NCI-H1105 treated with DMSO at 0.1 percent for 48 hours (cell line): ENCODE results near the gene MARVELD1.
"Not testable (repeated sequence)": the region's sequence is repeated elsewhere in the genome, so short reads cannot be mapped to it uniquely, and the experiment has no call there.

ENCODE experiments used
- DNase-seq: peaks from one replicate; lab custom pipeline; 2025; lab: John Stamatoyannopoulos, UW

MARVELD1 gene

DNA sequence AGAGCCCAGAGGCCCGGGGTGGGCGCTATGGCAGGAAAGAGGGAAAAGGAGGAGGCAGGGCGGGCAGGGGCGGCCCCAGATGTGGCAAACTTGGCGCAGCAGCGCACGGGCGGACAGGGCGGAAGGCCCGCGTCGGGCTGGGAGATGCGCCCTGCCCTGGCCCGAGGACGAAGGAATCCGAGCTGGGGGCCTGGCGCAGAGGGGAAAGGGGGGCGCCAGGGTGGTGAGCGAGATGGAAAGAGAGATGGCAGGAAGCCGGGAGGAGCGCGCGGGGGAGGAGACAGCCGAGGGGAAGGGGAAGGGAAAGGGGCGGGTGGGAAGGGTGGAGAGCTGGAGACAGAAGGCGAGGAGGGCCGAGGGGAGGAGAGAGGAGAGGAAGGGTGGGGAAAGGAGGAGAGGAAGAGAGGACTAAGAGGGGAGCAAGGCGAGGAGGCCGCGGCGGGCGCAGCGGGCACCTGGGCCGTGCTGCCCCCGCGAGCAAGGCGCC, at the start of gene MARVELD1:
Gene MARVELD1 (plus strand): TSS at position 392 of the 487 bp plus-strand sequence. CDS start 147 bp downstream, outside the sequence.
- peak; percentile 22 for DNase-seq

- DNase-seq: no peak
These were observed 49.2 kb upstream of the MARVELD1 start for GRCh38 chr10:97664282-97664850.

GRCh38 chr10:97666992-97667391, 46.5 kb upstream of the MARVELD1 start:
- DNase-seq: no peak

- no peak for DNase-seq
These were observed 46.1 kb upstream of the MARVELD1 start for GRCh38 chr10:97667463-97667862.

DNA sequence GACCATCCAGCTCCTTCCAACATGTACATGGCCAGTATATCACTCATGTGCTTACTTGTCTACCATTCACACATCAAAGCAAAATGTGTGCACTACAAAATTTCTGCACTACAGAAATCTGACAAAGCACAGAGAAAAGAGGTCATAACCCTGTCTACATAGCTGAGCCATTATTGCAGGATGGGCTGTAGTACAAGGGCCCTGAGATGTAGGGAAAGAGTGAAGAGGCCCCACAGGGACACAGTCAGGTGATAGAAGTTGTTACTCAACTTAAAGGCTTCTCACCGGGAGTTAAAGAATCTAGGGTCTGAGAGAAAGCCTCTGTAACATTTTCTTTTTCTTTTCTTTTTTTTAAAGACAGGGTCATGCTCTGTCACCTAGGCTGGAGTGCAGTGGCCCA, 44.0 kb upstream of the MARVELD1 start:
- no peak for DNase-seq

DNA sequence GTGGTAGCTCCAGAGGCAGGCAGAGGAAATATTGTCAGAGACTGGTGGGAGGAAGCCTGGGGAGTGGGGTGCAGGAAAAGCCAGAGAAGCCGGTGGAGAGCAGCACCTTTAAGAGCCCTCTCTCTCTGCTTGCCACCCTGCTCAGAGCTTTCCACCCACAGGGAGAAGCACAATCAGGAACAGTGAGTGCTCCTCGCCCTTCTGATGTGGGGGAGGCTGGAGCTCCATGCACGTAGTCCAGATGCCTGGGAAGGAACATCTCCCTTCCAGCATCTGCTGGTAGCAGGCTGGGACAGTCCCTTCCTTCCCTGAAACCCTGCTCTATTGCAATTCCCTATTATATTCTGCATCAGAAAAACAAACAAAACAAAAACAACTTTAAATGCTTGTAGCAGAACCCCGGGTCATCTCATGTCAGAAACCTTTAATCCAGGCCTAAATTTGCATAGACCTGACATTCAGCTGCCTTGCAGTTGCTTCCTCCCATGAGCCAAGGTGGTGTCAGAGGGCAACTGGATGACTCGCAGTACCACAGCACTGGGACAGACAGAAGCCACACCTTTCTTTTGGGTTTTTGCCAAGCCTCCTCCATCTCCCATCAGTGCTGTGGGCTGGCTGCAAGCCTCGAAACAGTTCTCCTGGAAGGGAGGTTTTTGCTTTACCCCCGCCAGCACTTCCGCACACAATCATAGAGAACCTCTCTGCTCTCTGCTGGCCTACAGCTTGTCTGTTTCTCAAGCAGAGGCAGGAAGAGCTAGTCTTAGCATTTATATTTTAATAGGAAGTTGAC, 39.6 kb upstream of the MARVELD1 start:
- DNase-seq: no peak

DNA sequence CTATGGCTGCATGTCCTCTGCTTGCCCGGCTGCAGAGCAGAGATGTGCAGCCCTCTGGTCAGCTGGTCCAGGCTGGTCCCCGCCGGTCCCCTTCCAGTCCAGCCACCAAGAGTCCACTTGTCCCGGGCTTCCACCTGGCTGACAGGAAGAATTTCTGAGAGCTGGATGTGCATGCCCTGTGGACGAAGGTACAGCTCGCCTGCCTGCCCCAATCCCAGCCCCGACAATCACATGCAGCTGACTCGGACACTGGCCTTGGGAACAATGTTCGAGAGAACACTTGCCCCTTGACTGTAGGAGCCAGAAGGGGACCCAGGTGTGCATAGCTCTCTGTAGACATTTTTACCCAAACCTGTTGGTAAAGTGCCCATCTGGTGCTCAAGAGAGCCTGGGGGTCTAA, 38.3 kb upstream of the MARVELD1 start:
- no peak for DNase-seq

DNA sequence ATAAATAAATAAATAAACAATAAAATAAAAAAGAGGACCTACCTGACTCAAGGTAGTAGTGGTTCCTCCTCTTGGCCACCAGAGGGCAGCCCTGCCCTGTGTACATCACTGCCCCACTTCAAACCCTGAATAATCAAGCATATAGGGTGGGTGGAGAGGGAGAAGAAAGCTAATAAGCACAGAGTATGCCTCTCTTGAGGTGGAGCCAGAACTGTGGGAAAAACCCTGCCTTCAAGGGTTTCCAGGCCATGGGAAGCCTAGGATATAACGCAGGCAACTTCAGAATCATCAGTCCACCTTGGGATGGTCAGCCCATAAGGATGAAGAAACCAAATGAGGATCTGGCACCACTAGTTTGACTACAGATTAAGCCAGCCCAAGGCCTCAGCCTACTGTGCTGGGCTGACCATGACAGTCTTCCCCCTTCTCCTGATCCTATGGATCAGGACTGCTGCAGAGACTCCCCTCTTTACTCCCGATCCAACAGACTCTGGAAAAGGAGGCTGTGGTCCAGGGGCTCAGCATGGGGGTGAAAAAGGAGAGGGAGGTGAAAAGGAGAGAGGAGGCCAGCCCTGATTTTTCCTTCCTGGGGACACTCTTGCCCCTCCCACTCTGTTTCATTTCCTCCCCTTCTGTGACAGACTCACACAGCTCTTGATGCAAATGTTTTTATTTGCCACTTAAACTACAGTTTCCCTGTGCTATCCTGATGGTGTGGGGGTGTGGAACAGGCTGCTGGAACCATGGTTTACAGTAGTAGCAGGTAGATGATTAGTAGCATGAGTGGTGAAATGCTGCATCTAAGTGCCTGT, 36.6 kb upstream of the MARVELD1 start:
- peak; percentile 4 for DNase-seq

- no peak for DNase-seq
These were observed 33.9 kb upstream of the MARVELD1 start for GRCh38 chr10:97679594-97679993.

DNA sequence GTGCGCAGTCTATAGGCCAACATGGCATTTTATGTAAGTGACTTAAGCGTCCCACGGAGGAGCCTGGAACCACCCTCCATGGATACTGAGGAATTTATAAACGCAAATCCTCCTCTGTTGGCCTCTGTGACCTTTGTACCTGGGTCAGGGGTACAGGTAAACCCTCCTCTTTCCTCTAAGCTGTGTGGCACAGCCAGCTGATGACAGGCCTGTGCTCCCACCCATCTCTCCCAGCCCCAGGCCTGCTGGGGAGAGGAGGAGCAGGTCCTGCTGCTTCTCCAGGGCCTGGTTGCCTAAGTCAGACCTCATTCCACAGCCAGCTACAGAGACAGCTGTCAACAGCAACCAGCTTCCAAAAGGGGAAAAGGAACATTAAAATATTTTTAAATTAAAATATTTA, 31.5 kb upstream of the MARVELD1 start:
- no peak for DNase-seq

GRCh38 chr10:97683556-97684367, 29.8 kb upstream of the MARVELD1 start:
- DNase-seq: no peak

GRCh38 chr10:97684368-97684713, 29.2 kb upstream of the MARVELD1 start:
- not testable (repeated sequence) for DNase-seq

- no peak for DNase-seq
These were observed 28.6 kb upstream of the MARVELD1 start for GRCh38 chr10:97684866-97685394.

DNA sequence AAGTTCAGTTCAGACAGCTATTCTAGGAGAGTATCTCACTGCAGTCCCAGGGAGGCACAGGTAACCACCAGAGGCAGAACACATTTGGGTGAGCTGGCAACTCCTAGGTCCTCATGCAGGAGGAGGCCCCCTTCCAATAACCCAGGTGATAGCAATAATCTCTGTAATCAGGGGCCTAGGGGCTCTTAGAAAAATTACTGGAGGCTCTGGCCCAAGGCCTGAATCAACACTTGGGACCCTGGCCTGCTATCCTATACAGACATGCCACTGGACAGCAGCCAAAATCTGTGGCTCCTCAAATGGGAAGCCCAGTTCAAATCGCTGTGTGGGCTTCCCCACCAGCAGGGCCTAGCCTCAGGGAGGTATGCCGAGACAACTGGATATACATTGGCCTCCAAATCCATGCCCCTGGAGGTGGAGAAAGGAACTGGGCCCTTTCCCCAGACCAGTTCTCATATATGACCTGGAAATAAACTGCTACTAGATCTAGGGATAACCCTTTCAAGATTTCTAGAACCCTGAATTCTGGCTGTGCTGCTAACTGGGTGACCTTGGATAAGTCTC, 28.1 kb upstream of the MARVELD1 start:
- DNase-seq: no peak

GRCh38 chr10:97686301-97686961, 27.1 kb upstream of the MARVELD1 start:
- no peak for DNase-seq

DNA sequence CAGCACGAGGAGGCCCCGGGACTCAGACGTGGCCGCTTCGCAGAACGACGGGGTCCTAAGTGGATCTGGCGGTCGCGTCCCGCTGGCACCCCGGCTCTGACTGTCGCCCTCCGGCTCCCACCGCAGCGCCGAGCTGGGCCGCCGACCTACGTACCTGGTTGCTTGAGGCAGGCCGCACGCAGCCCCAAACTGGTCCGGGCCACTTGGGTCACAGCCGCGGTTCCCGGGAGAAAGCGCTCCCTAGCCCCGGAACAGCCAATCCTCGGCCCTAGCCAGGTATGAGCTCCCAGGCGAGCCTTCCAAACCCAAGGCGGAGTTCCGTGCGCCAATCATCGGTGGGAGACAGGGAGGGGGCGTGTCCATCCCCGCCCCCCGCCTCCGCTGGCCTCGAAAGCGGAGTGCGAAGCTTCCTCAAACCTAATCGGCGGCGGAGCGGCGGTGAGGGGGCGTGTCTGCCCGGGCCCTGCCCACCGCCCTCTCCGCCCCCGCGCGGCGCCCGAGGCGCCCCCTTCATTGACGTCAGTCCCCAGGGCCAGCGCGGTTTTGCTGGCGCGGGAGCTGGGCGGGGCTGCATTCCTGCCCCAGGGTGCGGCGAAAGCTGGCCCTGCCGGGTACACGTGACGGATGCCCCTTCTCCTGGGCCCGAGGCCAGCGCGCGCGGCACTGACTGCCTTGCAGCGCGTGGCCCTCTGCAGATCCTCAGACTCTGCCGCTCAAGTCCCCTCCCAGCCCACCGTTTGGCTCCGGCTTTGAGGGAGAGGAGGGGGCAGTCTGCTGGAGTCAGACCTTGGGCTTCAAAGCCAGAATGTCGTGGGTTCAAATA, 26.4 kb upstream of the MARVELD1 start, which contains the start of gene AVPI1:
Gene AVPI1 (minus strand): TSS at position 280 of the 823 bp plus-strand sequence. CDS start 7,336 bp downstream, outside the sequence.
- DNase-seq: peak; percentile 87

DNA sequence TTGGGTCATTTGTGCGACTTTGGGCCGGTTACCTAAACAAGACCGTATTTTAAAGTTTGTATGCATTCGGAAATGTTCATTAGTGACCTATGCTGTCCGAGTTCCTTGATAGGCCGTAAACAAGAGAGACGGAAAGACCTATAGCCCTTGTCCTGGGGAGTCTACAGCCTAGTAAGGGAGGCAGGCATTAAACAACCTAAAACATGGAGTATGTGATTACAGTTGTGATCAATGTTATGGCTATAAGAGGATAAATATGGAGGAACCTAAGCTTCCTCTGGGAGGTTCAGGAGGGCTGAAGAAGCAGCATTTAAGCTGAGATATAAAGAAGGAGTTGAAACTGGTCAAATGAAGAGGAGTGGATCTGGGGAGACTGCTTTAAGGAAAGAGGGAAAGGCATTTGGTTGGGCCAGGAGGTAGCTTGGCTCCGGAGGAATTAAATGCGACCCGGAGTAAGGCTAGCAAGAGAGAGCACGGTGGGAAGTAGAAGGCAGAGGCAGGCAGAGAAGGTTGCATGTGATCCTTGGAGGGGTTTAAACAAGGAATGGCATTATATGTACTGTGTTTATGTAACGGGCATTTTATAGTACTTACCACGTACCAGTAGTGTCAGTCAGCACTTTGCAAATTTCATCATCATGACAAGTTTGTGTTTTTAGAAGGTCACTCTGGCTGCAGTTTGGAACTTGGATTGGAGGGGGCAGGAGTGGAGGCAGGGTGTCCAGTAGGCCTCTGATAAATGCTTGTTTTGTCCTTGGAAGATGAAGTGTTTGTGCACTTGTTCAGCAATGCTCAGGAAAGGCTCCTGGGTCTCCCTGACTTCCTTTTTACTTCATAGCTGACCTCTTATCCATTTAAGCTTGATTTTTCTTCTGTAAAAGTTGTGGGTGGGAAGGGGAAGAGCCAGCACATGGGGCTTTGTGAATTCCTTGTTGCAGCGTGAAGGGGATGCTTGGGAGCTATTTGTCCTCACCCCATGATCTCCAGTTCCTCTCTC, 25.4 kb upstream of the MARVELD1 start:
- DNase-seq: no peak

GRCh38 chr10:97689559-97690020, 23.9 kb upstream of the MARVELD1 start:
- DNase-seq: no peak
